Measurements from ENCODE around the gene TMC5.

GRCh38 chr16:19523559-19524355, 106.1 kb downstream of the TMC5 start, which contains the start of gene CCP110:
- TF ChIP-seq CTCF (IDR thresholded peaks at IDR 0.05): no peak
- TF ChIP-seq POLR2A (IDR thresholded peaks at IDR 0.05): peak; percentile 61 to 65

Data from gastroesophageal sphincter (tissue), 3 donors.